Gastrocnemius medialis (tissue), 4 donors: ENCODE measurements around the gene CASP9.
"Not testable (repeated sequence)": the region's sequence is repeated elsewhere in the genome, so short reads cannot be mapped to it uniquely, and the experiment has no call there.

Experiments used
- POLR2A ChIP-seq, 2 donors: fragments of 450-650 bp; IDR thresholded peaks; one replicate each; pipeline ENCODE4 v1.6.1; 2017; ENCODE audit warnings: antibody characterized with exemption in 2 of 2, mild to moderate bottlenecking in 2 of 2, moderate library complexity in 2 of 2
- TF ChIP-seq, protein P1 (sequence below), 5 experiments: fragments of 450-650 bp in 3 of 5; fragments of 200-600 bp in 2 of 5; sonication (generic) in 2 of 5; IDR thresholded peaks in 4 of 5; conservative IDR thresholded peaks in 1 of 5; 1 replicate in 4 of 5; 2 replicates in 1 of 5; pipeline ENCODE4 v1.5.1; 2016 to 2019; ENCODE audit warnings: antibody characterized with exemption in 5 of 5, mild to moderate bottlenecking in 3 of 5, moderate library complexity in 3 of 5

DNA sequence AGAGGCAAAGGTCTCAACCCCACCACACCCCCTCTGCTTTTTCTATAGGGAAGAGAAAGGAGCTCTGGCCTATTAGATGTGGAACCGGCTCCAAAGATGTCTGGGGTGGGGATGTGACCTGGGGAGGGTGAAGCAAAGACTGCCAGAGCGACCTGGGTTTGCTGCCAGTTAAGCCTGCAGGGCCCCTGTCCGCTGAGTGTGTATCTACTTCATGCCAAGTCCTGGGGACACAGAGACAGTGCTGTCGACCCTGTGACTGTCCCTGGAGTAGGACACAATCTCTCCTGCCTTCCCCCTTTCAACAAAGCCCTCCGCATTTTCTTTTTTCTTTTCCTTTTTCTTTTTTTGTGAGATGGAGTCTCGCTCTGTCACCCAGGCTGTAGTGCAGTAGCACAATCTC is 41.6 kb downstream of the CASP9 start:
- TF ChIP-seq, protein P1, sequence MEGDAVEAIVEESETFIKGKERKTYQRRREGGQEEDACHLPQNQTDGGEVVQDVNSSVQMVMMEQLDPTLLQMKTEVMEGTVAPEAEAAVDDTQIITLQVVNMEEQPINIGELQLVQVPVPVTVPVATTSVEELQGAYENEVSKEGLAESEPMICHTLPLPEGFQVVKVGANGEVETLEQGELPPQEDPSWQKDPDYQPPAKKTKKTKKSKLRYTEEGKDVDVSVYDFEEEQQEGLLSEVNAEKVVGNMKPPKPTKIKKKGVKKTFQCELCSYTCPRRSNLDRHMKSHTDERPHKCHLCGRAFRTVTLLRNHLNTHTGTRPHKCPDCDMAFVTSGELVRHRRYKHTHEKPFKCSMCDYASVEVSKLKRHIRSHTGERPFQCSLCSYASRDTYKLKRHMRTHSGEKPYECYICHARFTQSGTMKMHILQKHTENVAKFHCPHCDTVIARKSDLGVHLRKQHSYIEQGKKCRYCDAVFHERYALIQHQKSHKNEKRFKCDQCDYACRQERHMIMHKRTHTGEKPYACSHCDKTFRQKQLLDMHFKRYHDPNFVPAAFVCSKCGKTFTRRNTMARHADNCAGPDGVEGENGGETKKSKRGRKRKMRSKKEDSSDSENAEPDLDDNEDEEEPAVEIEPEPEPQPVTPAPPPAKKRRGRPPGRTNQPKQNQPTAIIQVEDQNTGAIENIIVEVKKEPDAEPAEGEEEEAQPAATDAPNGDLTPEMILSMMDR (IDR thresholded peaks at IDR 0.05 in 4 of 5, conservative IDR thresholded peaks at IDR 0.05 in 1 of 5) = not testable (repeated sequence)
- not testable (repeated sequence) for TF ChIP-seq POLR2A (IDR thresholded peaks at IDR 0.05)
